K562 (cell line): ENCODE measurements around the gene PYROXD2.

ENCODE experiments used
- CHCHD3 ChIP-seq: fragments of 250-450 bp; sonication (Bioruptor Pico); IDR thresholded peaks from 2 replicates; pipeline ENCODE4 v2.1.2; 2022; ENCODE audit warnings: mild to moderate bottlenecking
- CREB3 ChIP-seq: fragments of 450-650 bp; conservative IDR thresholded peaks from 2 replicates; pipeline ENCODE4 v1.6.1; 2016; ENCODE audit warnings: missing genetic modification characterization, low read depth, mild to moderate bottlenecking, missing compliant biosample characterization, moderate library complexity
- CTCF ChIP-seq, 3 experiments: IDR thresholded peaks in 2 of 3; conservative IDR thresholded peaks in 1 of 3; 2 replicates each; pipeline ENCODE4 v1.5.1; 2011 to 2012; ENCODE audit warnings: low read length in 3 of 3, mild to moderate bottlenecking in 3 of 3, control low read depth in 2 of 3, improper control_type of control experiment in 1 of 3, inconsistent platforms in 1 of 3, low read depth in 1 of 3, mixed read lengths in 1 of 3, moderate library complexity in 1 of 3; ENCODE audit not compliant: insufficient read depth in 2 of 3
- E2F1 ChIP-seq: sonication (generic); formaldehyde crosslinking; IDR thresholded peaks from 2 replicates; pipeline ENCODE4 v1.8.1; 2023; ENCODE audit warnings: mild to moderate bottlenecking, missing genetic modification reagents, moderate library complexity
- EP300 ChIP-seq: IDR thresholded peaks from 2 replicates; pipeline ENCODE4 v1.6.1; 2012; ENCODE audit warnings: low read length, improper control_type of control experiment
- EZH2 ChIP-seq: IDR thresholded peaks from 2 replicates; pipeline ENCODE4 v1.6.1; 2012; ENCODE audit warnings: low read depth, mild to moderate bottlenecking, inconsistent platforms, low read length, borderline replicate concordance
- KAT2B ChIP-seq: IDR thresholded peaks from one replicate; pipeline ENCODE4 v1.6.1; 2012; ENCODE audit warnings: low read depth, mild to moderate bottlenecking, control low read depth, inconsistent platforms, low read length, moderate library complexity
- MTA1 ChIP-seq: fragments of 450-650 bp; IDR thresholded peaks from 2 replicates; pipeline ENCODE4 v1.6.1; 2017; ENCODE audit warnings: borderline replicate concordance
- YY1 ChIP-seq, 3 experiments: IDR thresholded peaks; 2 replicates each; pipeline ENCODE4 v1.6.1; 2011; ENCODE audit warnings: low read length in 2 of 3, mild to moderate bottlenecking in 2 of 3, moderate library complexity in 2 of 3, borderline replicate concordance in 1 of 3, control low read depth in 1 of 3, low read depth in 1 of 3; ENCODE audit not compliant: insufficient read depth in 3 of 3, insufficient replicate concordance in 2 of 3, control insufficient read depth in 1 of 3, insufficient read length in 1 of 3; ENCODE audit errors: extremely low read depth in 1 of 3

- TF ChIP-seq EP300 (no peak), EZH2 (no peak), CTCF (IDR thresholded peaks at IDR 0.05 in 2 of 3, conservative IDR thresholded peaks at IDR 0.05 in 1 of 3; ENCODE audit: insufficient read depth in 2 of 3, low read depth in 1 of 3, low read length in 3 of 3) (no peak), KAT2B (no peak), YY1 (IDR thresholded peaks at IDR 0.05; ENCODE audit: borderline replicate concordance in 1 of 3, control insufficient read depth in 1 of 3, extremely low read depth in 1 of 3, insufficient read depth in 3 of 3, insufficient read length in 1 of 3, insufficient replicate concordance in 2 of 3, low read depth in 1 of 3, low read length in 2 of 3) (no peak), CREB3 (tag) (no peak), CHCHD3 (CRISPR knock-in tag) (no peak), MTA1 (no peak), E2F1 (CRISPR knock-in tag) (no peak)
Observed at GRCh38 chr10:98402931-98403718, 11.9 kb downstream of the PYROXD2 start.
